GM21786 (cell line): ENCODE data around the gene ZNF454.

Source experiments
- ATAC-seq: cut with Tn5 transposase; IDR thresholded peaks from one replicate; pipeline ENCODE4 v1.9.1; 2021; ENCODE audit not compliant: unreplicated experiment

ZNF454 gene

DNA sequence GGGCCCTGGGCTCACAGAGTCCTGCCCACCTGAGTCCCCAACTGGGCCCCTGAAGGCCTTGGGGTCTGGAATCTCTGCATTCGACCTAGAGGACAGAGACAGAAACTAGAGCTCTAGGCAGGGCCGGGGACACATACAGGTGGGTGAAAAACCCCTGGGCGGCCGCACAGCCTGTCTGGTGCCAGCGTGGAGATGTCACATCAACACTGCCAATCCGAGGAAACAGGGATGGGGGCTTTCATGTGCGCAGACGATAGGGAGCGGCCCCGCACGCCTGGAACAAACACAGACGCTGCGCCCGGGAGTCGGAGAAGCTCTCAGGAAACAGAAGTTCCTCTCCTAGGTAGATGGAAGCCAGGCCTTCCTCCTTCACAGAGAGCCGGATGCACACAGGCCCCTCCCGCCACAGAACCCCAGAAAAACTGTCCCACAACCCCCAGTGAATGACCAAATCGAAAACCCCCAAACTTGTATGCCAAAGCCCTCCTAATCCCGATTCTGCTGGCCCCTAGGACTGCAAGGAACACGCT lies 52.3 kb downstream of the ZNF454 start:
- no peak for ATAC-seq

DNA sequence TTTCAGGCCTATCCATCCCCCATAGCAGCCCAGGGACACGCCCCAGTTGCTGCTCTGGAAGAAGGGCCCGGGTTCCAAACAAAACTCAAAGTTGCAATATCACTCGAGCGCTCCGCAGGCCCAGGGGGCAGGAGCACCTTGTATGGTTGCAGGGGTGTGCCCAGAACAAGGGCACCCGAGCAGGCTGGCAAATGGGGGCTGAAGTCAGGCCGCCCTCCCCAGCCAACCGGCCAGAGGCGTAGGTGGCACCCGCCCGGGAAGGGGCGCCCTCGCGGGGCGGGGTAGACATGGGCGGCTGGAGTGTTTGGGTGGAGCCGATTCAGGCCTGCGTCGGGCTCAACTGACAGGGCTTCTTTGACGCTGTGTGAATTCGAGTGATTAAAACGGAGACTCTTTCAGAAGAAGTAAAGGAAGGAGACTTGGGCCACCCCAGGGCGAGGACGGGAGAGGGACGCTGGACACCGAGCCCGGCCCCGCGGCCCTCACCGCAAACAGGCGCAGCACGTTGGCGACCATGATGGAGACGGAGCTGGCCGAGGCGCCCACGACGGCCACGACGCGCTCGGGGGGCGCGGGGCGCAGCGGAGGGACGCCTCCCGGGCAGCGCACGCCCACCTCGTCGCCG lies 53.1 kb downstream of the ZNF454 start:
- ATAC-seq, result no peak

GRCh38 chr5:178994580-178995340 lies 53.8 kb downstream of the ZNF454 start, which contains the start of gene GRM6:
GRM6 (minus strand) TSS chr5:178995320; CDS start chr5:178994944, 376 bp downstream.
- ATAC-seq, result no peak

- no peak for ATAC-seq
Measured at GRCh38 chr5:178995341-178995690, 54.3 kb downstream of the ZNF454 start.

- no peak for ATAC-seq
Measured at GRCh38 chr5:178996156-178996555, 55.2 kb downstream of the ZNF454 start.

DNA sequence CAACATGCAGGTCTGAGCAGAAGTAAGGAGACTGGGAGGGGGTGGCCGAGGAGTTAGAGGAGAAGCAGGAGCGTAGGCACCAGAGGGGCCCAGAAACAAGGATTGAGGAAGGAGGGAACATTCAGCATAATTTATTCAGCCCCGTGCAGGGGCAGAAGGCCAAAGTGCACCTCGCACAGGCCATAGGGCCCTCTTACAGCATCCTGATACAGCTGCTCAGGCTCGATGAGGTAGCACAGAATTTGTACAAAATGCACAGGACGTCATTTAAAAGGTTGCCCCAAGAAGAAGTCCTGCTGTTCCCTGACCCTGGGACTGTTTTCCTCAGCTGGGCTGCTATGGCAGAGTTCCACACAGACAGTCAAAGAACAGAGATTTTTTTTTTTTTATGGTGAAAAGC lies 56.2 kb downstream of the ZNF454 start:
- no peak for ATAC-seq

- no peak for ATAC-seq
Measured at GRCh38 chr5:178998441-178998840, 57.4 kb downstream of the ZNF454 start.

DNA sequence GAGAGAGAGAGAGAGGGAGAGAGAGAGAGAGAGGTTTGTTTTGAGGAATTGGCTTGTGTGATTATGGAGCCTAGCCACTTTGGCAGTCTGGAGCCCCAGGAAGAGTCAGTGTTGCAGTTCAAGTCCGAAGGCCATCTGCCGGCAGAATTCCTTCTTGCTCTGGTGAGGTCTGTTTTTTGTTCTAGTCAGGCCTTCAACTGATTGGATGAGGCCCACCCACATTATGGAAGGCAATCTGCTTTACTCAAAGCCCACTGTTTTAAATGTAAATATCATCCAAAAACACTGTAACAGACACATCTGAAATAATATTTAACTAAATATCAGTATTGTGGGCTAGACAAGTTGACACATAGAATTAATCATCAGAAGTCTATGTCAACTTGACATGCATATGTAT lies 65.6 kb downstream of the ZNF454 start:
- ATAC-seq, result no peak

- no peak for ATAC-seq
Measured at GRCh38 chr5:179008667-179009066, 67.7 kb downstream of the ZNF454 start.
